ENCODE data around the gene CACNA1B. TPM values are rescaled to one million over a fixed set of nuclear protein-coding genes. Genes with fewer than 3 reads are reported as not detected.

Gene CACNA1B
- total and polyA plus RNA-seq, 2 of the 4 experiments (the other 2 are of a cell fraction), result 0.02 TPM; not detected in 1

- Histone ChIP-seq H3K4me2 (ENCODE audit: low read depth, low read length) (no peak overlapping the region), H3K4ac (ENCODE audit: low read depth, low read length) (no peak overlapping the region), H3K4me3 (ENCODE audit: insufficient read depth, low read depth, low read length) (no peak overlapping the region), H3K23ac (ENCODE audit: low read depth, low read length) (no peak overlapping the region), H3K9me3 (ENCODE audit: control insufficient read depth, insufficient read depth, low read length) (peaks cover 3% of the 10 kb centered on the region; the same call in 1 of the 2 replicates), H3K27me3 (ENCODE audit: control insufficient read depth, insufficient read depth, low read length) (no peaks in the 10 kb centered on the region), H3K79me1 (ENCODE audit: low read depth in 1 of 2, low read length in 2 of 2) (no peaks in the 10 kb centered on the region), H3K9me1 (ENCODE audit: insufficient read depth, low read length) (no peaks in the 10 kb centered on the region), H3K18ac (ENCODE audit: low read depth, low read length) (no peak overlapping the region), H2BK5ac (ENCODE audit: low read depth, low read length, poor library complexity, severe bottlenecking) (no peak overlapping the region), H4K20me1 (ENCODE audit: insufficient read depth, low read length) (no peaks in the 10 kb centered on the region), H3K4me1 (ENCODE audit: control insufficient read depth, insufficient read depth, low read length) (no peaks in the 10 kb centered on the region), H3K36me3 (ENCODE audit: control insufficient read depth, insufficient read depth, low read length) (no peaks in the 10 kb centered on the region), H2BK15ac (ENCODE audit: low read depth, low read length) (no peak overlapping the region), H3K56ac (ENCODE audit: extremely low read depth, insufficient read depth, low read length) (no peak overlapping the region), H2BK20ac (ENCODE audit: low read depth, low read length) (no peak overlapping the region), H3K9ac (ENCODE audit: low read depth, low read length) (no peak overlapping the region), H2BK120ac (ENCODE audit: low read depth, low read length) (no peak overlapping the region), H4K5ac (ENCODE audit: low read depth, low read length) (no peak overlapping the region), H4K91ac (ENCODE audit: insufficient read depth, low read depth, low read length) (no peak overlapping the region), H2AK9ac (replicated peaks; ENCODE audit: low read depth, low read length, poor library complexity) (no peak overlapping the region), H3K14ac (replicated peaks; ENCODE audit: low read depth, low read length) (no peak overlapping the region), H2AK5ac (ENCODE audit: low read depth, low read length) (no peak overlapping the region), H2AFZ (replicated peaks; ENCODE audit: low read length, poor library complexity) (no peak overlapping the region), H3K27ac (ENCODE audit: insufficient read depth, low read length) (no peak overlapping the region), H4K8ac (ENCODE audit: low read depth in 2 of 2, low read length in 2 of 2) (no peak overlapping the region)
- intact Hi-C loops (cut with micrococcal nuclease) (no loop called here), in situ Hi-C loops (cut with MboI; ENCODE audit: low sequenced_read_pairs) (no loop called here), dilution Hi-C loops (cut with HindIII; ENCODE audit: low sequenced_read_pairs, unreplicated experiment) (no loop called here)
- no peak for TF ChIP-seq BHLHE40 (IDR thresholded peaks at IDR 0.05; ENCODE audit: low read depth, low read length)
- no peak for TF ChIP-seq FOS (IDR thresholded peaks at IDR 0.05; ENCODE audit: low read depth, low read length)
- TF ChIP-seq RAD21 (IDR thresholded peaks at IDR 0.05; ENCODE audit: low read length), result no peak
- TF ChIP-seq POLR2A (IDR thresholded peaks at IDR 0.05; ENCODE audit: low read depth, low read length), result no peak
- TF ChIP-seq RCOR1 (IDR thresholded peaks at IDR 0.05; ENCODE audit: insufficient replicate concordance, low read length), result no peak
- TF ChIP-seq SMC3 (IDR thresholded peaks at IDR 0.05; ENCODE audit: low read depth, low read length), result no peak
- TF ChIP-seq MXI1 (IDR thresholded peaks at IDR 0.05; ENCODE audit: borderline replicate concordance, low read depth, low read length), result no peak
- TF ChIP-seq MAZ (IDR thresholded peaks at IDR 0.05; ENCODE audit: borderline replicate concordance, low read depth, low read length), result no peak
- no peak for TF ChIP-seq MAFK (IDR thresholded peaks at IDR 0.05; ENCODE audit: low read depth, low read length)
- no peak for TF ChIP-seq USF2 (IDR thresholded peaks at IDR 0.05; ENCODE audit: low read depth, low read length)
- no peak for TF ChIP-seq NFE2L2 (IDR thresholded peaks at IDR 0.05; ENCODE audit: low read depth, low read length)
- TF ChIP-seq RFX5 (IDR thresholded peaks at IDR 0.05; ENCODE audit: low read depth, low read length), result no peak
- TF ChIP-seq CTCF (conservative IDR thresholded peaks at IDR 0.05; ENCODE audit: low read depth, low read length), result no peak
- no peak for TF ChIP-seq ELK1 (IDR thresholded peaks at IDR 0.05; ENCODE audit: borderline replicate concordance, low read depth, low read length)
- no peak for TF ChIP-seq CEBPB (IDR thresholded peaks at IDR 0.05; ENCODE audit: low read depth, low read length)
- DNase-seq (no peak), ATAC-seq (ENCODE audit: low read depth) (no peak)
- 58% methylated on average over 22 of the region's 33 CpGs; no CpG with 5 or more reads in 1 of the 2 experiments for WGBS, 2 experiments (ENCODE audit: extremely low coverage in 2 of 2, insufficient read length in 1 of 2)
- CTCF ChIA-PET, result no interaction called here
- no TSS peak for BruUV-seq (replicated peaks)
- POLR2A ChIA-PET (ENCODE audit: unreplicated experiment), result no interaction called here
Measured at GRCh38 chr9:138016406-138017187, 139.0 kb downstream of the CACNA1B start.

All from IMR-90 (cell line).